PFSK-1 (cell line): ENCODE results near the gene KIF3B.

Experiments used
- POLR2AphosphoS5 ChIP-seq: IDR thresholded peaks from 2 replicates; pipeline ENCODE4 v1.6.1; 2012; ENCODE audit warnings: low read depth, mild to moderate bottlenecking, control low read depth, low read length, moderate library complexity
- REST ChIP-seq, 2 experiments: IDR thresholded peaks; 2 replicates each; pipeline versions ENCODE4 v1.6.1 to v1.8.0; 2011 to 2012; ENCODE audit warnings: low read depth in 2 of 2, low read length in 2 of 2, control low read depth in 1 of 2, inconsistent platforms in 1 of 2, mild to moderate bottlenecking in 1 of 2, moderate library complexity in 1 of 2; ENCODE audit not compliant: insufficient read depth in 1 of 2
- SIN3A ChIP-seq: IDR thresholded peaks from 2 replicates; pipeline ENCODE4 v1.6.1; 2012; ENCODE audit warnings: mild to moderate bottlenecking, low read length, moderate library complexity, borderline replicate concordance; ENCODE audit not compliant: insufficient read depth

GRCh38 chr20:32230707-32231106 lies 46.7 kb upstream of the KIF3B start:
- TF ChIP-seq POLR2AphosphoS5 (no peak), REST (IDR thresholded peaks at IDR 0.05; ENCODE audit: insufficient read depth in 1 of 2, low read depth in 2 of 2, low read length in 2 of 2) (no peak), SIN3A (no peak)
